Natural killer cell treated with Interleukin-12 subunit alpha and Interleukin-12 subunit beta and Interleukin-15 and Interleukin-18, amount 100 ng/mL, for 72 hours (primary cell): Measurements from ENCODE around the gene FAF1. TPM values are rescaled to one million over a fixed set of nuclear protein-coding genes. Genes with fewer than 3 reads are reported as not detected.

Source experiments
- ATAC-seq, 2 donors: fragments of 150-1000 bp; cut with Tn5 transposase in 1 of 2; sonication (Bioruptor Pico), chemical (Tn5 transposase) in 1 of 2; 2 replicates each; pipeline ENCODE4 v1.10.0; 2021
- DNase-seq: peaks from one replicate; pipeline ENCODE4 v3.0.0; 2022; ENCODE audit warnings: low spot score
- H3K27ac Mint-ChIP-seq, 2 donors: 1 replicate in 1 of 2; 2 replicates in 1 of 2; pipeline ENCODE4 v1.8.0; 2022; ENCODE audit warnings: mixed read lengths in 2 of 2, mild to moderate bottlenecking in 1 of 2, moderate library complexity in 1 of 2
- H3K27me3 Mint-ChIP-seq, 2 donors: 1 replicate in 1 of 2; 2 replicates in 1 of 2; pipeline ENCODE4 v1.8.0; 2022; ENCODE audit warnings: mixed read lengths in 2 of 2
- H3K36me3 Mint-ChIP-seq: one replicate; pipeline ENCODE4 v1.8.0; 2022; ENCODE audit warnings: mixed read lengths
- H3K4me1 Mint-ChIP-seq, 2 donors: 1 replicate in 1 of 2; 2 replicates in 1 of 2; pipeline ENCODE4 v1.8.0; 2022; ENCODE audit warnings: low read depth in 2 of 2, mixed read lengths in 2 of 2, mild to moderate bottlenecking in 1 of 2
- H3K4me3 Mint-ChIP-seq: one replicate; pipeline ENCODE4 v1.8.0; 2022; ENCODE audit warnings: mixed read lengths
- H3K9me3 Mint-ChIP-seq: 2 replicates; pipeline ENCODE4 v1.8.0; 2022; ENCODE audit warnings: mixed read lengths
- total RNA-seq, 2 donors: library from RNA; stranded (reverse); gene quantifications; one replicate each; pipeline ENCODE4 v1.2.3, GENCODE V29; 2022

The FAF1 gene
- total RNA-seq, 2 donors from 2014 or later, result 77.9 to 84.9 TPM

- Mint-ChIP-seq H3K27me3 (no peaks in the 10 kb centered on the region), H3K36me3 (peaks cover 6% of the 10 kb centered on the region), H3K4me1 (no peaks in the 10 kb centered on the region), H3K27ac (no peak overlapping the region), H3K4me3 (no peak overlapping the region), H3K9me3 (no peaks in the 10 kb centered on the region)
- no peak for DNase-seq
- ATAC-seq, result no peak
Measured at GRCh38 chr1:50595874-50596273, 364.2 kb downstream of the FAF1 start.

GRCh38 chr1:50593515-50593914 is 366.6 kb downstream of the FAF1 start:
- no peak for ATAC-seq
- DNase-seq, result no peak
- Mint-ChIP-seq H3K4me1 (no peaks in the 10 kb centered on the region), H3K36me3 (peaks cover 7% of the 10 kb centered on the region), H3K9me3 (no peaks in the 10 kb centered on the region), H3K27me3 (no peaks in the 10 kb centered on the region), H3K4me3 (no peak overlapping the region), H3K27ac (no peak overlapping the region)

GRCh38 chr1:50591598-50591997 is 368.5 kb downstream of the FAF1 start:
- Mint-ChIP-seq H3K27ac (no peak overlapping the region), H3K9me3 (no peaks in the 10 kb centered on the region)
- ATAC-seq, result no peak

GRCh38 chr1:50582346-50582745 is 377.7 kb downstream of the FAF1 start:
- DNase-seq, result no peak
- no peak for ATAC-seq
- H3K4me3 Mint-ChIP-seq, result no peak overlapping the region
- H3K9me3 Mint-ChIP-seq, result no peaks in the 10 kb centered on the region
- H3K27me3 Mint-ChIP-seq, result no peaks in the 10 kb centered on the region
- H3K27ac Mint-ChIP-seq, result no peak overlapping the region
- no peaks in the 10 kb centered on the region for H3K4me1 Mint-ChIP-seq
- H3K36me3 Mint-ChIP-seq, result peaks cover 4% of the 10 kb centered on the region

More at GRCh38 chr1:50591598-50591997, 368.5 kb downstream of the FAF1 start:
- H3K36me3 Mint-ChIP-seq, result peaks cover 15% of the 10 kb centered on the region
- H3K27me3 Mint-ChIP-seq, result no peaks in the 10 kb centered on the region
- no peaks in the 10 kb centered on the region for H3K4me1 Mint-ChIP-seq
- DNase-seq, result no peak
- no peak overlapping the region for H3K4me3 Mint-ChIP-seq

GRCh38 chr1:50570066-50570468 is 390.0 kb downstream of the FAF1 start:
- no peak for ATAC-seq
- H3K27ac Mint-ChIP-seq, result no peak overlapping the region
- no peaks in the 10 kb centered on the region for H3K4me1 Mint-ChIP-seq
- no peaks in the 10 kb centered on the region for H3K9me3 Mint-ChIP-seq
- no peaks in the 10 kb centered on the region for H3K36me3 Mint-ChIP-seq
- no peak overlapping the region for H3K4me3 Mint-ChIP-seq
- DNase-seq, result no peak
- H3K27me3 Mint-ChIP-seq, result no peaks in the 10 kb centered on the region

GRCh38 chr1:50568782-50569181 is 391.3 kb downstream of the FAF1 start:
- ATAC-seq, result no peak
- H3K36me3 Mint-ChIP-seq, result no peaks in the 10 kb centered on the region
- H3K27ac Mint-ChIP-seq, result no peak overlapping the region
- H3K4me3 Mint-ChIP-seq, result no peak overlapping the region
- H3K4me1 Mint-ChIP-seq, result no peaks in the 10 kb centered on the region
- H3K9me3 Mint-ChIP-seq, result no peaks in the 10 kb centered on the region
- no peaks in the 10 kb centered on the region for H3K27me3 Mint-ChIP-seq
- DNase-seq, result no peak

- Mint-ChIP-seq H3K4me3 (no peak overlapping the region), H3K9me3 (no peaks in the 10 kb centered on the region), H3K27me3 (no peaks in the 10 kb centered on the region), H3K36me3 (no peaks in the 10 kb centered on the region), H3K4me1 (no peaks in the 10 kb centered on the region), H3K27ac (no peak overlapping the region)
- DNase-seq (no peak), ATAC-seq (no peak)
Measured at GRCh38 chr1:50566405-50566804, 393.7 kb downstream of the FAF1 start.

- DNase-seq (no peak), ATAC-seq (no peak)
- H3K27me3 Mint-ChIP-seq, result no peaks in the 10 kb centered on the region
- H3K27ac Mint-ChIP-seq, result no peak overlapping the region
- peaks cover 6% of the 10 kb centered on the region for H3K36me3 Mint-ChIP-seq
- H3K9me3 Mint-ChIP-seq, result no peaks in the 10 kb centered on the region
- H3K4me1 Mint-ChIP-seq, result peaks cover 0 to 4% of the 10 kb centered on the region in 2 donors
- H3K4me3 Mint-ChIP-seq, result no peak overlapping the region
Measured at GRCh38 chr1:50564417-50564816, 395.6 kb downstream of the FAF1 start.

- Mint-ChIP-seq H3K36me3 (peaks cover 6% of the 10 kb centered on the region), H3K9me3 (no peaks in the 10 kb centered on the region), H3K4me1 (peaks cover 0 to 4% of the 10 kb centered on the region in 2 donors), H3K4me3 (no peak overlapping the region), H3K27ac (no peak overlapping the region), H3K27me3 (no peaks in the 10 kb centered on the region)
- DNase-seq (no peak), ATAC-seq (no peak)
Measured at GRCh38 chr1:50562106-50562505, 398.0 kb downstream of the FAF1 start.

GRCh38 chr1:50559421-50559820 is 400.6 kb downstream of the FAF1 start:
- H3K27ac Mint-ChIP-seq, result no peak overlapping the region

GRCh38 chr1:50553921-50554320 is 406.1 kb downstream of the FAF1 start:
- Mint-ChIP-seq H3K27me3 (no peaks in the 10 kb centered on the region), H3K4me1 (peaks cover 0 to 2% of the 10 kb centered on the region in 2 donors), H3K4me3 (no peak overlapping the region), H3K36me3 (no peaks in the 10 kb centered on the region), H3K9me3 (no peaks in the 10 kb centered on the region), H3K27ac (no peak overlapping the region)
- DNase-seq (no peak), ATAC-seq (no peak)

More at GRCh38 chr1:50559421-50559820, 400.6 kb downstream of the FAF1 start:
- peaks cover 6% of the 10 kb centered on the region for H3K36me3 Mint-ChIP-seq
- ATAC-seq, result no peak
- H3K4me1 Mint-ChIP-seq, result peaks cover 0 to 6% of the 10 kb centered on the region in 2 donors
- H3K27me3 Mint-ChIP-seq, result no peaks in the 10 kb centered on the region
- H3K9me3 Mint-ChIP-seq, result no peaks in the 10 kb centered on the region
- H3K4me3 Mint-ChIP-seq, result no peak overlapping the region
- DNase-seq, result no peak

- H3K4me1 Mint-ChIP-seq, result no peaks in the 10 kb centered on the region
- ATAC-seq, result no peak
- DNase-seq, result no peak
- no peaks in the 10 kb centered on the region for H3K27me3 Mint-ChIP-seq
- H3K36me3 Mint-ChIP-seq, result peaks cover 5% of the 10 kb centered on the region
- no peak overlapping the region for H3K4me3 Mint-ChIP-seq
- no peak overlapping the region for H3K27ac Mint-ChIP-seq
- no peaks in the 10 kb centered on the region for H3K9me3 Mint-ChIP-seq
Measured at GRCh38 chr1:50548243-50548642, 411.8 kb downstream of the FAF1 start.

GRCh38 chr1:50542362-50542761 is 417.7 kb downstream of the FAF1 start:
- Mint-ChIP-seq H3K9me3 (no peaks in the 10 kb centered on the region), H3K27ac (no peak overlapping the region), H3K36me3 (peaks cover 5% of the 10 kb centered on the region), H3K27me3 (no peaks in the 10 kb centered on the region), H3K4me3 (no peak overlapping the region), H3K4me1 (no peaks in the 10 kb centered on the region)
- ATAC-seq (no peak), DNase-seq (no peak)

GRCh38 chr1:50538476-50538875 is 421.6 kb downstream of the FAF1 start:
- Mint-ChIP-seq H3K36me3 (no peaks in the 10 kb centered on the region), H3K4me3 (no peak overlapping the region), H3K27me3 (no peaks in the 10 kb centered on the region), H3K9me3 (no peaks in the 10 kb centered on the region), H3K27ac (no peak overlapping the region), H3K4me1 (no peaks in the 10 kb centered on the region)
- no peak for ATAC-seq
- no peak for DNase-seq

GRCh38 chr1:50531601-50532000 is 428.5 kb downstream of the FAF1 start:
- Mint-ChIP-seq H3K4me1 (peaks cover 0 to 6% of the 10 kb centered on the region in 2 donors), H3K9me3 (no peaks in the 10 kb centered on the region), H3K4me3 (no peak overlapping the region), H3K27ac (peak overlapping the region in 1 of 2 donors; percentile 20), H3K36me3 (peaks cover 8% of the 10 kb centered on the region), H3K27me3 (no peaks in the 10 kb centered on the region)
- ATAC-seq, result no peak
- no peak for DNase-seq
